NCI-H524 (cell line): ENCODE measurements around the gene TAX1BP3.
A peak's percentile ranks its signal among the peaks of the same experiment; 100 is the strongest.

Experiments used
- DNase-seq, 2 experiments: peaks; one replicate each; lab custom pipeline; 2025; lab: John Stamatoyannopoulos, UW

The TAX1BP3 gene

DNA sequence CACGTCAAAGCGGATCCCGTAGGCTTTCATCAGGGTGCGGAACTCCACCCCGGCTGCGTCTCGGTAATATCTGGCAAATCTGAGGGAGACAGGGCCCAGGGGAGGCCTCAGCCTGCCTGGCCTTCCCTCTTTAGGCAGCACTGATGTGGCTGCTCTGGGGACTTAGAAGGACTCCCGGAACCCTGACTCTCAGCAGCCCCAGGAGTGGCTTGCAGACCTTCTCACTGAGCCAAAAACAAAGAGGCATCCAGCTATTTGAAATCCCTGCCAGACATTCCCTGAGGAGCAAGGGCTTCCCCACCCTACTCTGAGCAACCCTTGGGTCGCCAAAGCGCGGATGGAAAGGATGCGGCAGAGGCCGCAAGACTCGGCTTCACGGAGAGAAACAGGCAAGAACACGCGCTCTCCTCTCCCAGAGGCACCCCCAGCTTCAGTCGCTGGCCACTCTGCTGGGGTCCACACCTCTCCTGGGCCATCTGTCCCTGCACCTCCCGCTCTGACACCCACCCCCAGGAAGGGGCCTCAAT lies 19.7 kb upstream of the TAX1BP3 start:
- no peak for DNase-seq

- DNase-seq = no peak
These were observed 16.8 kb upstream of the TAX1BP3 start for GRCh38 chr17:3685174-3685573.

GRCh38 chr17:3683054-3683511 lies 14.7 kb upstream of the TAX1BP3 start:
- no peak for DNase-seq

DNA sequence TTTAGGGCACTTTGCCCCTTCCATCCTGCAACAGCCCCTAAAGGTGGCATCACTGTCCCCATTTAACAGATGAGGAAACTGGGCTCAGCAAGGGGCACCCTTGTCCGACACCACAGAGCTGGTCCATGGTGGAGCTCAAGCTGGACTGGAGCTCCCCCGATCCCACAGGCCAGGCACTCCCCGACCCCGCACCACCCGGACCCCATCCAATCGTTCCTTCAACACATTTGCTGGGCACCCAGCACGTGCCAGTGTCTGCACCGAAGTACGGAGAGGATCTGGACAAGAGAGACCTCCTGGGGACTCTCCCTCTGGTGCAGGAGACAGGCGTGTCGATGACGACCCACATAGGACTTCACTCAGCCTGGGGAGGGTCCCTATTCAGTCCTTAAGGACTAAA lies 13.7 kb upstream of the TAX1BP3 start:
- no peak for DNase-seq

- DNase-seq = no peak
These were observed 13.2 kb upstream of the TAX1BP3 start for GRCh38 chr17:3681565-3681964.

DNA sequence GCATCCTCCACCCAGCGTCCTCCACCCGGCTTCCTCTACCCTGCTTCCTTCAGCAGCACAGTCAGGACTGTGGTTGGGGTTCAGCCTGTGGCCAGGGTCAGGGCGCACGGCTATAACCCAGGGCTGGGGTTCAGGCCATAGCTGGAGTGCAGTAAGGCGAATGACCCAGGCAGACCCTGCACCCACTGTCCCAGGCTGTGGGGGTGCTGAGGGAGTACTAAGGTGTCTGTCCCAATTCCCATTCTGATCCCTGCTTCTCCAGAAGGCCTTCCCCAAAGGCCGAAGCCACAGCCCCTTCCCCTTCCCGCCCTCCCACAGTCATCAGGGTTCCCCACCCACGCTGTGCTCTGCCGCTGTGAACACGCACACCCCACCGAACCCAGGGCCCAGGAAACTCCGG lies 12.7 kb upstream of the TAX1BP3 start:
- no peak for DNase-seq

DNA sequence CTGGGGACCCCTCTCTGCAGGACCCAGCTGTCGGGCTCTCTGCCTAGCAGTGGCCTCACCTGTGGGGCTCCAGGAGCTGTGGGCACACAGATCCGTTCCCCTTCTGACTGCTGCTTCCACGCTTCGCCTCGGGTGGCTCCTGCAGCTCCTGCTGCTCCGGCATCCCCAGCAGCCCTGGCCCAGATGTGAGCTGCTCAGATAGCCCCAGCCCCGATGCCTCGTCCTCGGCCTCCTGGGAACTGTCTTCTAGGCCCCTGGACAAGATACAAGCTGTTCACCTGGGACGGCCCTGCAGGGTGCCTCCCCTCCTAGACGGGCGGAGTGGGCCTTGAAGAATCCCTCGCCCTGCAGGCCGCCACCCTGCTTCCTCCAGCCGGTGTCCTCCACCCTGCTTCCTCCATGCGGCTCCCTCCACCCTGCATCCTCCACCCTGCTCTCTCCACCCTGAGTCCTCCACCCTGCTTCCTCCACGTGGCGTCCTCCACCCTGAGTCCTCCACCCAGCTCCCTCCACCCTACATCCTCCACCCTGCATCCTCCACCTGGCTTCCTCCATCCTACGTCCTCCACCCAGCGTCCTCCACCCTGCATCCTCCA lies 11.3 kb upstream of the TAX1BP3 start:
- no peak for DNase-seq

GRCh38 chr17:3678821-3679530 lies 10.6 kb upstream of the TAX1BP3 start:
- DNase-seq = no peak

DNA sequence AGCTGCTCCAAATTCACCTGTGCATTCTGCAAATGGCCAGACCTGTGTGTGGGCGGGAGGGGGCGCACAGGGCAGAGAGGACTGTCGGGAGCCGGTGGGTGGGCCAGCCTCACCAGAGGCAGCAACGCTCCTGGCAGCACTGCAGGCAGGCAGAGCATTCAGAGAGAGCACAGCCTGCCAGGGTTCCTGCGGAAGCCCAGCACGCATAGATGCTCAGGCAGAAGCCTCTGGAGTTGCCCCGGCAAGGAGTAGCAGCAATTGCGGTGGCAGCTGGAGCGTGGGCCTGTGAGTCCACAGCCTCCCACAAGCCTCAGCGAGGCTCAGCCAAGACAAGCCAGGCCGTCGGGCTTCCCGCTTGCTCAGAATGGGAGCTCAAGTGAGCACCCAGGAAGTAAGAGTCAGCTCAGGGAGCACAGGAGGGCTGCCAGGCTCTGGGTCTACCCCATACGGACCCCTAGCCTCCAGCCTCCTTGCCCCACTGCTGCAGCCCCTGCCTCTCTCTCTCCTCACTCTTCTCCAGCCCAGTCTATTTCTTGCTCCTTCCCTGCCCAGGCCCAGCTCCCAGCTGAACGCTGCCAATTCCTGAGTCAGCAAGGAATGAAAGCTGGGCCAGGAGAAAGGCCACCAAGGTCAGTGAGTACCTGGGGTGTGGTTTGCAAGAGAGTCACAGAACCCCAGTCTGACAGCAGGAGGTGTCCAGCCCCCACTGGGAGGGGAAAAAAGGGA lies 9.9 kb upstream of the TAX1BP3 start:
- no peak for DNase-seq

- DNase-seq = no peak
These were observed 7.5 kb upstream of the TAX1BP3 start for GRCh38 chr17:3675886-3676285.

- no peak for DNase-seq
These were observed 4.2 kb upstream of the TAX1BP3 start for GRCh38 chr17:3672571-3672970.

- DNase-seq = no peak
These were observed 1.2 kb upstream of the TAX1BP3 start for GRCh38 chr17:3669548-3669947.

DNA sequence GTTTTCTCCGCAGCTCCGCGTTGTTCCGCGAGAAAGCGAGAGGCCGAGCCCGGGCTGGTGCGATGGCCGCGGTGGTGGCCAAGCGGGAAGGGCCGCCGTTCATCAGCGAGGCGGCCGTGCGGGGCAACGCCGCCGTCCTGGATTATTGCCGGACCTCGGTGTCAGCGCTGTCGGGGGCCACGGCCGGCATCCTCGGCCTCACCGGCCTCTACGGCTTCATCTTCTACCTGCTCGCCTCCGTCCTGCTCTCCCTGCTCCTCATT lies 638 bp upstream of the TAX1BP3 start:
- DNase-seq = no peak

DNA sequence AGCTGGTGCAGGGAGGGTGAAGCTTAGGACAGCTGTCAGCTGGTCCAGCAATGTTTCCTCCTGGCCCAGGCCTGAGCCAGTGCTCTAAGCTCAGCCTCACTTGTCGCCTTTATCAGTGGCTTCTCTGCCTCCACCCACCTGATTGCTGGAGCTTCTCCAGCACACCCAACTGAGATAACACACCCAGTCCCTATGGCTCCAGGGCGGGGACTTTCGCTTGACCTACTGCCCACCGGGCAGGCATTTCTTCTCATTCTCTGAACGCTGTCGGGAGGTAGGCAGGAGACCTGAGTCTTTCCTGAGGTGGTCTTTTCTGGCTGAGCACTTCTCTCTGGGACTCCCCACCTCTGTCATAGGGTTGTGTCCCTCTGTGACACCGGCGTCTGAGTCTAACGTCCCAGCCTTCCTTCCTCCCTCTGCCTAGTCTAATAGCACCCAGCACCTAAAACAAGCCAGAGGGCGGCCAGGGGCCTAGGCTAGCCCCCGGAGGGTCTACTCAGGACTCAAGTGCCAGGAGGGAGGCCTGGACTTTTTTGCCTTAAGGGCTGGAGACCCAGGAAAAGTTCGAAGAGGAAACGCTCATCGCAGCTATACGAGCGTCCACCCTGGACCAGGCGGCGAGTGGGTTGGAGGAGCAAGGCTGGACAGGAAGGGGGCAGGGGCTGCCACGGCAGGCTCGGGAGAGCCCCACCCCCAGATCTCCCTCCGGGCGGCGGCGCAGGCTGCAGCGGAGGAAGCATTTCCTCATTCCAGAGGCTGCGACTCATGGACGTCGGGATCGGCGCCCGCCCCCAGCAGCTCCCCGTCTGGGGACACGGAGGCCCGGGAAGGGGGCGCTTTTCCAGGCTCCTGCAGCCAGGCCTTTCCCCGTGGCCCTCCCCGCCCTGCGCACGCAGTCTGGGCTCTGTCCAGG lies 756 bp downstream of the TAX1BP3 start:
- peak in 1 of 2 experiments; percentile 23 for DNase-seq

GRCh38 chr17:3666516-3666915 lies 1.9 kb downstream of the TAX1BP3 start:
- no peak for DNase-seq

DNA sequence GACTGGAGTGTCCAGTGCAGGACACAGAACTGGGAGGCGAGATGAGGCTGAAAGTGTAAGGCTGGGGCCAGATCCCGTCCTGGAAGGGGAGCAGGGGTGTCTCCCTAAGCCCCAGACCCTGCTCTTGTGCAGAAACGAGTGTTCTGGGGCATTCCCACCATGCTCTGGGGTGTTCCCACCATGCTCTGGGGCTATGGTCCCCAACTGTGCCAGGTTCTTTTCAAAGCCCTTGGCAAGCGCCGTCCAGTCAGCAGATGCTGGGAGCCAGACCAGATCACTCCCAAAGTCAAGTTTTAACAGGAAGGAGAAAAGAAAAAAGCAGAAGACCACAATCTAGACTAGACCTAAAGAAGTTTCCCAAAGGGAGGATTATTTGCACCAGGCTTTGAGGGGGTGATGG lies 2.5 kb downstream of the TAX1BP3 start:
- DNase-seq = no peak

- no peak for DNase-seq
These were observed 5.0 kb downstream of the TAX1BP3 start for GRCh38 chr17:3663102-3664011.

DNA sequence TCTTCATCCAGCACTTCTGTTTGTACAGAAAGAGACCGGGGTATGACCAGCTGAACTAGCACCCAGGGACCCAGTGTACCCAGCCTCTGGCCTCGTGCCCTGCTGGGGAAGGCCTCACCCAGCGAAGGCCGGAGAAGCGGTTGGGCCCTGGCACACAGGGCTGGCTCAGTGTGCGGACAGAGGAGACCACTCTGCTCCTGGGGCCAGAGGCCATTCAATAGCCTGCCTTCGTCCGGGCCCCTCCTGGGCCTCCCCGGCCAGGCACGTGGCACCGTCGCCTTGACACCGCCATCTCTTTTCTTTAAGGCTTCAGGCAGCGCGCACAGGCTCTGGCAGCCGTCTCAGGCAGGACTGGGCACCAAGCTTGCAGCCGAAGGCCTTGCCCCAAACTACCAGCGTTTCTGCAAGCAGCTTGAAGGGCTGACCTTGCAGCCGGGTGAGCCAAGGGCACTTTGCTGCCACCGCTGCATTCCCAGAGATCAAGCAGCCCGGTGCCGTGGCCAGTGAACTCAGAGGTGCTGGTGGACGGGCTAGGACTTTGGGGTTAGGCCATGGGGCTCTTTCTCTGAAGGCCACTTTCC lies 8.0 kb downstream of the TAX1BP3 start:
- no peak for DNase-seq

DNA sequence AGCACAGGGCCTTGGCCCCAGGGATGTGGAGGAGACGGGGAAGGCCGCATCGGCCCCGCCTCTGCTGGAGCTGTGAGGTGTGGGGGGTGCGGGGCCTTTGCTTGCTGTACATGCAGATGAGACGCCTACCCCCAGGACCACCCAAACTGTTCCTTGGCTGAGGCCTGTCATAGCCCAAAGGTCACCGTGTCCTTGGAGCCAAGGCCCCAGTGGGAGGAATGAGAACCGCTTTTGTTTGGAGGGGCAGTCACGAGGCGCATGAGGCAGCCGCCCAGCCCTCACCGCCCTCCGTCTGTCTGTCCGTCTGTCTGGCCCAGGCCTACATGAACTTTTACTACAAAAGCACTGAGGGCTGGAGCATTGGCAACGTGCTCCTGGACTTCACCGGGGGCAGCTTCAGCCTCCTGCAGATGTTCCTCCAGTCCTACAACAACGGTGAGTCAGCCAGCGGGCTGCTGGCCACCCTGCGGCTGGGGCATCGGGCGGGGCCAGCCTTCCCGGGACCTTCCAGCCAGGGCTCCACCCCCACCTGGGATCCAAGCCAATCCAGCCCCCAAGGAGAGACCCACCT lies 8.8 kb downstream of the TAX1BP3 start:
- DNase-seq = no peak

DNA sequence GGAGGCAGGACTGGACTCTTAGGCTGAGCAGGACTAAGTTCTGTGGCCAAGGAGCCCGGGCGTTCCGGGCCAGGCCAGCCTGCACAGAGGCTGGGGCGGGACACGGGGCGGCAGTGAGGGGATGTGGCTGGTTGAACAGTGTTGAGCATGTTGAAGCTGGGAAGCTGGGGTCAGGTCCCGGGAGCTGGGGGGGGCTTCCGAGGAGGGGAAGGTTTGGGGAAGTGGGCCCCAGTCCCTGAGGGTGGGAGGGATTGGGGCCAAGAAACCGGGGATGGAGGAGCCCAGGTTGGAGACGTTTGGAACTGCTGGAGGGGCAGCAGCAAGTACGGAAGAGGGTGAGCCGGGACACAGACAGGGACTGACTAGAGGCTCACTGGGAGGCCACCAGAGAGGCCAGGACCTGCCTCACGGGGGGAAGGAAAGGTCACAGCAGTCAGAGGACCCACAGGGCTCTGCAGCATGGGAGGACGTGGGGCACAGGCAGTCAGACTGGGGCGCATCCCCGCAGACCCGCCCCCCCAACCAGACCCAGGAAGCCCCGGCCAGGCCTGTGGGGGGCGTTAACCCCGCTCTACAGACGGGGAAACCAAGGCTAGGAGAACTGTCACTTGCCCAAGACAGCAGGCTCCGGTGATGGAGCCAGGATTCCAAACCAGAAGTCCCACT lies 9.5 kb downstream of the TAX1BP3 start:
- DNase-seq = no peak
